SK-N-MC (cell line): ENCODE results near the gene PTN.

ENCODE experiments used
- DNase-seq: peaks from one replicate; pipeline ENCODE4 v3.0.0-alpha.2; 2011; ENCODE audit warnings: low read depth, low spot score
- H3K27ac ChIP-seq: fragments of 200-600 bp; sonication (generic); 2 replicates; pipeline ENCODE4 v1.5.1; 2016; ENCODE audit warnings: mixed run types
- H3K36me3 ChIP-seq: fragments of 200-600 bp; sonication (generic); 2 replicates; pipeline ENCODE4 v1.6.1; 2017; ENCODE audit warnings: antibody characterized with exemption, low read length, mixed read lengths; ENCODE audit not compliant: insufficient read depth
- H3K4me3 ChIP-seq: fragments of 200-600 bp; sonication (generic); 2 replicates; pipeline ENCODE4 v1.5.1; 2016
- H3K9ac ChIP-seq: fragments of 200-600 bp; sonication (generic); 2 replicates; pipeline ENCODE4 v1.8.0; 2017; ENCODE audit warnings: mixed run types, mixed read lengths; ENCODE audit not compliant: insufficient read length
- H3K9me3 ChIP-seq: fragments of 200-600 bp; sonication (generic); 2 replicates; pipeline ENCODE4 v1.6.1; 2017; ENCODE audit warnings: low read depth, mild to moderate bottlenecking, antibody characterized with exemption, low read length, moderate library complexity, mixed read lengths
- EZH2 ChIP-seq: fragments of 200-600 bp; sonication (generic); IDR thresholded peaks from one replicate; pipeline ENCODE4 v1.6.1; 2017; ENCODE audit warnings: antibody characterized with exemption
- FOXP2 ChIP-seq: optimal IDR thresholded peaks from 2 replicates; pipeline ENCODE3; 2011; ENCODE audit warnings: mild to moderate bottlenecking, moderate library complexity; ENCODE audit not compliant: insufficient read depth; ENCODE audit errors: extremely low read length, control extremely low read depth
- POLR2AphosphoS5 ChIP-seq: IDR thresholded peaks from 2 replicates; pipeline ENCODE4 v1.6.1; 2012; ENCODE audit warnings: mild to moderate bottlenecking, low read depth, low read length, borderline replicate concordance

Gene PTN

DNA sequence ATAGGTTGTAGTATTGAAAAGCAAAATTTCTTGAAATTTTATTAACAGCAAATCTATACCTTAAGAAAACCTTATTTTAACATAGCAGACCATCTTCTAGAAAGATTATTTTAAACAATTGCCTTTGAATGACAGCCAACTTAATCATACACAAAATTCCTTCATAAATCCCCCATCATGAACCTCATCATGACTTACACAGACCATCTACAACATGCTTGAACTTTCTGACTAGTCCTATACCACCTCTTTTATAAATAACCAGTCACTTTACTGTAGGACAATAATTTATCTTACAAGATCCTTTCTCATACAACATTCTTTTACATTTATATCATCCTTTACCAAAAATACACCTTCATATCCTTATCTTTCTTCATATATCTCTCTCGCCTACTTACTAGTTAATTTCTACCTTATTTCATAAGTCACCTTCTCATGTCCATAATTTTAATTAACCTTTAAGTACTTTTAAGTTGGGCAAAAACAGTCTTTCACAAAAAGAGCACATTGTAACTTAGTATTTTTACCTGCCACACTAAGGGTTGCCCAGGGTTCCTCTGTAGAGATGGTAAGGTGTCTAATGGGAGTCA is 16.6 kb upstream of the PTN start:
- H3K9me3 ChIP-seq = peaks cover 10% of the 10 kb centered on the region; the same call in 1 of the 2 replicates

GRCh38 chr7:137354961-137355360 is 11.4 kb upstream of the PTN start:
- Histone ChIP-seq H3K4me3 (no peak overlapping the region), H3K9ac (no peak overlapping the region), H3K9me3 (no peaks in the 10 kb centered on the region; the same call in 1 of the 2 replicates), H3K36me3 (no peaks in the 10 kb centered on the region), H3K27ac (no peak overlapping the region)
- no peak for TF ChIP-seq EZH2
- no peak for TF ChIP-seq POLR2AphosphoS5
- TF ChIP-seq FOXP2 = no peak
- DNase-seq = no peak

More for the DNA sequence above, 16.6 kb upstream of the PTN start:
- Histone ChIP-seq H3K27ac (no peak overlapping the region), H3K4me3 (no peak overlapping the region), H3K36me3 (no peaks in the 10 kb centered on the region), H3K9ac (no peak overlapping the region)
- no peak for DNase-seq
- TF ChIP-seq EZH2 (no peak), POLR2AphosphoS5 (no peak), FOXP2 (no peak)

- TF ChIP-seq POLR2AphosphoS5 (no peak), FOXP2 (no peak), EZH2 (no peak)
- Histone ChIP-seq H3K9ac (no peak overlapping the region), H3K4me3 (no peak overlapping the region; the same call in 1 of the 2 replicates), H3K27ac (no peak overlapping the region), H3K36me3 (no peaks in the 10 kb centered on the region), H3K9me3 (no peaks in the 10 kb centered on the region; the same call in 1 of the 2 replicates)
- no peak for DNase-seq
Observed at GRCh38 chr7:137354396-137354795, 10.9 kb upstream of the PTN start.

- Histone ChIP-seq H3K36me3 (no peaks in the 10 kb centered on the region), H3K4me3 (no peak overlapping the region), H3K9ac (no peak overlapping the region), H3K27ac (no peak overlapping the region), H3K9me3 (no peaks in the 10 kb centered on the region)
- DNase-seq = no peak
- TF ChIP-seq FOXP2 (no peak), POLR2AphosphoS5 (no peak), EZH2 (no peak)
Observed at GRCh38 chr7:137351941-137352340, 8.4 kb upstream of the PTN start.

DNA sequence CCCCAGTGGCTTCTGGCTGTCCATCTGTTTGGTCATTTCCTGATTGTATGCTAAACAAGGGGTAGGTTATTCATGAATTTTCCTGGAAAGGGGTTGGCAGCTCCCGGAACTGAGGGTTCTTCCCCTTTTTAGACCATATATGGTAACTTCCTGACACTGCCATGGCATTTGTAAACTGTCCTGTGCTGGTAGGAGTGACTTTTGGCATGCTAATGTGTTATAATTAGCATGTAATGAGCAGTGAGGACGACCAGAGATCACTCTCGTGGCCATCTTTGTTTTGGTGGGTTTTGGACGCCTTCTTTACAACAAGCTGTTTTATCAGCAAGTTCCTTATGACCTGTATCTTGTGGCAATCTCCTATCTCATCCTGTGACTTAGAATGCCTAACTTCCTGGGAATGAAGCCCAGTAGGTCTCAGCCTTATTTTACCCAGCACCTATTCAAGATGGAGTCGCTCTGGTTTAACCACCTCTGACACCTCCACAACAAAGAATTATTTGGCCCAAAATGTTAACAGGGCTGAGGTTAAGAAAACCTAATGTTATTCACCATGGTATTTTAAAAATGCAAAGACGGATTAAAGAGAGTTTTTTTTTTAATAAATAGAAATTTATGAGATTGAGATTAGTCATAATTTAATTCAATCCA is 2.4 kb upstream of the PTN start:
- H3K9ac ChIP-seq = no peak overlapping the region
- no peak for DNase-seq

DNA sequence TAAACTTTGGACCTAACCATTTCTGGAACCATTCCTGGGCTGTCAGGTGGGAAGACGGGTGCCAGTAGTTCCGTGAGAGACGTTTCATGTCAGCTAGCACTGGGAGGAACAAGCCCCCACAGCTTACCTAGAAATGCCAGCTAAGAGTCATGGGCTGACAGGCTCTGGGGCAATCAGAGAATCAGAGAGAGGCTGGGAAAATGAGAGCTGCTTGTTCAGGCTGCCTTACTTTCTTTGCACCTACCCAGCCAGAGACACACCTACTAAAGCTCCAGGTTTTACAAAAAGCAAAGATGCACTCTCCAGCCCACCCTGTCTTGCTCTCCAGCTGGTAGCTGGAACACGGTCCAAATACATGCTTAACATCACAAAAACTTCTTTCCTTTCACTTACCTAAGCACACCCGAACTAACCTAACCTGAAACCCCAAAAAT is 688 bp downstream of the PTN start:
- Histone ChIP-seq H3K36me3 (no peaks in the 10 kb centered on the region), H3K4me3 (no peak overlapping the region), H3K27ac (no peak overlapping the region), H3K9ac (no peak overlapping the region), H3K9me3 (no peaks in the 10 kb centered on the region)
- TF ChIP-seq EZH2 (no peak), POLR2AphosphoS5 (no peak), FOXP2 (no peak)
- no peak for DNase-seq

More for the DNA sequence above, 2.4 kb upstream of the PTN start:
- no peak overlapping the region for H3K27ac ChIP-seq
- no peak for TF ChIP-seq FOXP2
- TF ChIP-seq EZH2 = no peak
- no peak for TF ChIP-seq POLR2AphosphoS5
- no peaks in the 10 kb centered on the region for H3K36me3 ChIP-seq
- no peaks in the 10 kb centered on the region for H3K9me3 ChIP-seq
- H3K4me3 ChIP-seq = no peak overlapping the region

DNA sequence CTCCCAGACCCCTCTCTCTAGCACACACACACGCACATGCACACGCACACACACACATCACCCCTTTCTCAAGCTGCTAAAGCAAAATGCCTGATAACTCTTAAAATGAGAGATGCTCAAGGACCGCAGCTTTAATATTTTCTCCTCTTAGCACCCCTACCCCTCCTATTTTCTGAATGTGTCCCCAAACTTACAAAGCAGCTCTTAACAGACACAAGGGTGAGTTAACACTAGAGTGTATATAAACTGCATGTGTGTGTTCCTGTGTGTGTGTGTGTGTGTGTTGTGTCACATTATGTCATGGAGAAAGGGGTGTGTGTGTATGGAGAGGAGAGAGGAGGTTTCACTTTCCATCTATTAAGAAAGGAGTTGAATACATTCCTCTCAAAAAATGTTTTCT is 1.3 kb downstream of the PTN start:
- Histone ChIP-seq H3K27ac (no peak overlapping the region), H3K9ac (no peak overlapping the region), H3K9me3 (no peaks in the 10 kb centered on the region), H3K36me3 (no peaks in the 10 kb centered on the region), H3K4me3 (no peak overlapping the region)
- DNase-seq = no peak
- TF ChIP-seq FOXP2 (no peak), EZH2 (no peak), POLR2AphosphoS5 (no peak)

DNA sequence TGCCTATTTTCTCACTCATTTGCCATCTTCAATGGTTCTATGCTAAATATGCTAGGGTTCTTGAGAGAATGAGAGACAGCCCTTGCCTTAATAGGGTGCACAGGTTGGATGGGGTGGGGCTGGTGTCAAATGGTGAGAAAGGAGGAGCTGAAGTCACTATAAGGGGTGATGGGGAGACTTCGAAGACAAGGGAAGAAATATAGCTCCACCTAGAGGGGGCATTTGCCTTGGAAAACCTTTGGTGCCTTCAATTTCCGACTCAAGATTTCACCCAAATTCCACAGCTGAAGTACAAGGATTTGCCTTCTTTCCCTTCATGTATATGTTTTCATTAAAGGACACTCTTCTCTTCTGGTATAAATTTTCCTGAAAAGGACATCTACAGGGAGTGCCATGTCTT is 5.6 kb downstream of the PTN start:
- TF ChIP-seq EZH2 (no peak), FOXP2 (no peak), POLR2AphosphoS5 (no peak)
- no peaks in the 10 kb centered on the region for H3K36me3 ChIP-seq
- no peak overlapping the region for H3K4me3 ChIP-seq
- no peaks in the 10 kb centered on the region for H3K9me3 ChIP-seq
- no peak for DNase-seq
- H3K9ac ChIP-seq = no peak overlapping the region
- no peak overlapping the region for H3K27ac ChIP-seq

GRCh38 chr7:137335814-137336213 is 7.7 kb downstream of the PTN start:
- Histone ChIP-seq H3K9me3 (no peaks in the 10 kb centered on the region), H3K9ac (no peak overlapping the region), H3K4me3 (no peak overlapping the region), H3K27ac (no peak overlapping the region), H3K36me3 (no peaks in the 10 kb centered on the region)
- TF ChIP-seq FOXP2 (no peak), EZH2 (no peak), POLR2AphosphoS5 (no peak)
- no peak for DNase-seq
